GM12878 (cell line): ENCODE data around the gene ZNF410. TPM values are rescaled to one million over a fixed set of nuclear protein-coding genes. Genes with fewer than 3 reads are reported as not detected.

Experiments
- BCLAF1 ChIP-seq: fragments of 450-650 bp; IDR thresholded peaks from 2 replicates; pipeline ENCODE4 v1.6.1; 2017; ENCODE audit warnings: antibody characterized with exemption, mild to moderate bottlenecking, moderate library complexity
- EP300 ChIP-seq, 2 experiments: fragments of 150-350 bp in 1 of 2; IDR thresholded peaks; 2 replicates each; pipeline ENCODE4 v1.6.1; 2011 to 2012; ENCODE audit warnings: low read depth in 2 of 2, low read length in 2 of 2, borderline replicate concordance in 1 of 2, improper control_type of control experiment in 1 of 2, inconsistent platforms in 1 of 2; ENCODE audit not compliant: control insufficient read depth in 1 of 2
- HSF1 ChIP-seq: fragments of 150-350 bp; IDR thresholded peaks from 2 replicates; pipeline ENCODE4 v1.6.1; 2014; ENCODE audit warnings: mild to moderate bottlenecking, low read depth, low read length
- MLLT1 ChIP-seq: fragments of 450-650 bp; IDR thresholded peaks from 2 replicates; pipeline ENCODE4 v1.6.1; 2016; ENCODE audit warnings: mild to moderate bottlenecking
- PML ChIP-seq: IDR thresholded peaks from 2 replicates; pipeline ENCODE4 v1.6.1; 2012; ENCODE audit warnings: low read length, inconsistent platforms
- REST ChIP-seq: IDR thresholded peaks from 2 replicates; pipeline ENCODE4 v1.6.1; 2012; ENCODE audit warnings: mild to moderate bottlenecking, low read depth, low read length
- TAF1 ChIP-seq: IDR thresholded peaks from 2 replicates; pipeline ENCODE4 v1.6.1; 2011; ENCODE audit warnings: mild to moderate bottlenecking, low read depth, low read length, borderline replicate concordance
- YBX1 ChIP-seq: fragments of 450-650 bp; IDR thresholded peaks from 2 replicates; pipeline ENCODE4 v1.6.1; 2016; ENCODE audit warnings: antibody characterized with exemption
- polyA plus RNA-seq, 11 experiments: library from polyadenylated mRNA; depleted of rRNA in 4 of 11; unstranded in 6 of 11; stranded (reverse) in 5 of 11; fragments of >200 nt; fragmentation: Nextera tagmentation in 4 of 11; fragmentation: Illumina TruSeq in 1 of 11; extraction: Ambion mirVana in 4 of 11; extraction: Trizol in 1 of 11; gene quantifications; 1 replicate in 1 of 11; 2 replicates in 10 of 11; pipeline versions ENCODE4 v1.2.1 to v1.2.3, GENCODE V29; 2011 to 2016; ENCODE audit warnings: inconsistent platforms in 2 of 11, missing spikeins in 2 of 11, low read depth in 1 of 11
- total RNA-seq, 4 experiments: library from RNA; depleted of rRNA in 3 of 4; stranded (reverse); fragments of >200 nt in 3 of 4; fragmentation: Illumina TruSeq in 1 of 4; extraction: Trizol in 1 of 4; gene quantifications; 2 replicates each; pipeline versions ENCODE4 v1.2.1 to v1.2.3, GENCODE V29; 2013 to 2021

The ZNF410 gene
- total and polyA plus RNA-seq, 10 of the 15 experiments (the other 5 are each of a cell fraction or from before 2014, with no cell fraction given), result 31.2 to 56.6 (median 47.7) TPM

- TF ChIP-seq TAF1 (no peak), EP300 (IDR thresholded peaks at IDR 0.05; ENCODE audit: borderline replicate concordance in 1 of 2, control insufficient read depth in 1 of 2, low read depth in 2 of 2, low read length in 2 of 2) (no peak), REST (no peak), YBX1 (no peak), BCLAF1 (no peak), PML (no peak), HSF1 (no peak), MLLT1 (no peak)
Measured at GRCh38 chr14:73958591-73958990, 71.9 kb downstream of the ZNF410 start (continued).
